ENCODE measurements around the gene EXD3.

DNA sequence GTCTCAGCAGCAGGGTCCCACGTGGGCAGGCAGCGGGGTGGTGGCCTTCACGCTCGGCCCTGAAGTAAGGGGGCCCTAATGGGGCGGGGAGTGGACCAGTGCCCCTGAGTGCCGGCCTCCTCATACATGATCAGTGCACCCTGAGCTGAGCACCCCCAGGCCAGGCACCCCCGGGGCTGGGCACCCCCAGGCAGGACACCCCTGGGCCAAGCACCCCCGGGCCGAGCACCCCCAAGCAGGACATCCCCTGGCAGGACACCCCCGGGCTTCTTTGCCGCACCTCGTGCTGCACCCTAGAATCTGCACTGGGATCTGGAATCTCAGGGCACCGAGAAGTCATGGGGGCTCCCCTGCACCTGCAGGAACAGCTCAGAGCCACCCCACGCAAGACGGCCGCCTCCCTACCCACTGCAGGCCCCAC lies 51.4 kb downstream of the EXD3 start:
- TF ChIP-seq, protein P1, sequence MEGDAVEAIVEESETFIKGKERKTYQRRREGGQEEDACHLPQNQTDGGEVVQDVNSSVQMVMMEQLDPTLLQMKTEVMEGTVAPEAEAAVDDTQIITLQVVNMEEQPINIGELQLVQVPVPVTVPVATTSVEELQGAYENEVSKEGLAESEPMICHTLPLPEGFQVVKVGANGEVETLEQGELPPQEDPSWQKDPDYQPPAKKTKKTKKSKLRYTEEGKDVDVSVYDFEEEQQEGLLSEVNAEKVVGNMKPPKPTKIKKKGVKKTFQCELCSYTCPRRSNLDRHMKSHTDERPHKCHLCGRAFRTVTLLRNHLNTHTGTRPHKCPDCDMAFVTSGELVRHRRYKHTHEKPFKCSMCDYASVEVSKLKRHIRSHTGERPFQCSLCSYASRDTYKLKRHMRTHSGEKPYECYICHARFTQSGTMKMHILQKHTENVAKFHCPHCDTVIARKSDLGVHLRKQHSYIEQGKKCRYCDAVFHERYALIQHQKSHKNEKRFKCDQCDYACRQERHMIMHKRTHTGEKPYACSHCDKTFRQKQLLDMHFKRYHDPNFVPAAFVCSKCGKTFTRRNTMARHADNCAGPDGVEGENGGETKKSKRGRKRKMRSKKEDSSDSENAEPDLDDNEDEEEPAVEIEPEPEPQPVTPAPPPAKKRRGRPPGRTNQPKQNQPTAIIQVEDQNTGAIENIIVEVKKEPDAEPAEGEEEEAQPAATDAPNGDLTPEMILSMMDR (IDR thresholded peaks at IDR 0.05) = no peak
- TF ChIP-seq POLR2A (IDR thresholded peaks at IDR 0.05) = no peak
